ENCODE measurements around the gene CPLX1.

CPLX1 gene

GRCh38 chr4:832536-832935, 6.6 kb upstream of the CPLX1 start:
- no peak for DNase-seq (ENCODE audit: low spot score)

GRCh38 chr4:832108-832507, 6.2 kb upstream of the CPLX1 start:
- DNase-seq (ENCODE audit: low spot score) = no peak

- no peak for DNase-seq (ENCODE audit: low spot score)
Observed at GRCh38 chr4:831483-831805, 5.5 kb upstream of the CPLX1 start.

GRCh38 chr4:830601-831482, 4.9 kb upstream of the CPLX1 start:
- no peak for DNase-seq (ENCODE audit: low spot score)

- no peak for DNase-seq (ENCODE audit: low spot score)
Observed at GRCh38 chr4:829761-830600, 4.1 kb upstream of the CPLX1 start.

GRCh38 chr4:829291-829690, 3.4 kb upstream of the CPLX1 start:
- no peak for DNase-seq (ENCODE audit: low spot score)

GRCh38 chr4:828641-829271, 2.8 kb upstream of the CPLX1 start:
- peak; percentile 58 for DNase-seq (ENCODE audit: low spot score)

- DNase-seq (ENCODE audit: low spot score) = peak; percentile 61
Observed at GRCh38 chr4:827209-828081, 1.5 kb upstream of the CPLX1 start.

GRCh38 chr4:826508-827208, 729 bp upstream of the CPLX1 start:
- DNase-seq (ENCODE audit: low spot score) = peak; percentile 63

GRCh38 chr4:825063-825970, 612 bp downstream of the CPLX1 start:
- DNase-seq (ENCODE audit: low spot score) = peak; percentile 70

GRCh38 chr4:824461-825062, 1.4 kb downstream of the CPLX1 start:
- peak; percentile 51 for DNase-seq (ENCODE audit: low spot score)

GRCh38 chr4:823761-824460, 2.0 kb downstream of the CPLX1 start:
- DNase-seq (ENCODE audit: low spot score) = no peak

- no peak for DNase-seq (ENCODE audit: low spot score)
Observed at GRCh38 chr4:823176-823760, 2.7 kb downstream of the CPLX1 start.

- DNase-seq (ENCODE audit: low spot score) = no peak
Observed at GRCh38 chr4:822361-823175, 3.4 kb downstream of the CPLX1 start.

GRCh38 chr4:821631-822030, 4.3 kb downstream of the CPLX1 start:
- no peak for DNase-seq (ENCODE audit: low spot score)

GRCh38 chr4:821181-821591, 4.7 kb downstream of the CPLX1 start:
- DNase-seq (ENCODE audit: low spot score) = no peak

GRCh38 chr4:820230-821172, 5.4 kb downstream of the CPLX1 start:
- DNase-seq (ENCODE audit: low spot score) = no peak

Data from ecto neural progenitor cell (in vitro differentiated cells).